Adrenal gland (tissue), 12 donors: ENCODE measurements around the gene BSND. TPM values are rescaled to one million over a fixed set of nuclear protein-coding genes. Genes with fewer than 3 reads are reported as not detected.

Experiments used
- DNase-seq, 7 donors: peaks; one replicate each; pipeline ENCODE4 v3.0.0-alpha.2; 2019 to 2020
- H3K27ac ChIP-seq, 5 donors: fragments of 200-600 bp; sonication (generic) in 4 of 5; 1 replicate in 3 of 5; 2 replicates in 2 of 5; pipeline versions ENCODE4 v1.5.1 to v1.8.0; 2016 to 2020; ENCODE audit warnings: mild to moderate bottlenecking in 1 of 5
- H3K27me3 ChIP-seq: fragments of 200-600 bp; 2 replicates; pipeline ENCODE4 v1.8.0; 2021
- H3K36me3 ChIP-seq, 2 donors: fragments of 200-600 bp; replicated peaks in 1 of 2; 1 replicate in 1 of 2; 2 replicates in 1 of 2; pipeline versions ENCODE4 v1.5.1 to v1.8.0; 2018 to 2022
- H3K4me1 ChIP-seq, 2 donors: fragments of 200-600 bp; replicated peaks in 1 of 2; 1 replicate in 1 of 2; 2 replicates in 1 of 2; pipeline versions ENCODE4 v1.5.1 to v1.8.0; 2018 to 2021
- H3K4me3 ChIP-seq, 4 donors: fragments of 200-600 bp; sonication (generic) in 3 of 4; one replicate each; pipeline ENCODE4 v1.5.1; 2016 to 2018
- H3K9me3 ChIP-seq, 3 donors: fragments of 200-600 bp; sonication (generic) in 1 of 3; replicated peaks in 1 of 3; 1 replicate in 2 of 3; 2 replicates in 1 of 3; pipeline versions ENCODE4 v1.5.1 to v1.8.0; 2016 to 2021
- CTCF ChIP-seq, 6 experiments: fragments of 450-650 bp in 4 of 6; fragments of 200-600 bp in 2 of 6; sonication (generic) in 1 of 6; IDR thresholded peaks; 1 replicate in 5 of 6; 2 replicates in 1 of 6; pipeline versions ENCODE4 v1.5.1 to v1.8.0; 2016 to 2021; ENCODE audit warnings: antibody characterized with exemption in 6 of 6, mild to moderate bottlenecking in 2 of 6, moderate library complexity in 1 of 6
- POLR2A ChIP-seq, 2 donors: fragments of 450-650 bp; IDR thresholded peaks; one replicate each; pipeline ENCODE4 v1.6.1; 2017; ENCODE audit warnings: antibody characterized with exemption in 2 of 2, mild to moderate bottlenecking in 2 of 2, moderate library complexity in 1 of 2
- WGBS, 4 donors: extraction: QIAGEN DNeasy Blood & Tissue Kit in 2 of 4; methylation state at CpG; one replicate each; pipeline versions ENCODE4 v1.1.5 to v1.1.7; 2013 to 2017; 5-methylcytosine and 5-hydroxymethylcytosine counted together
- intact Hi-C, 2 donors: fragments of 100-400 bp; cut with DNase I; formaldehyde crosslinking; loops; one replicate each; pipeline versions ENCODE4 v1.14.1 to v1.15.0; 2022 to 2023
- polyA plus RNA-seq, 3 donors: library from polyadenylated mRNA; stranded (reverse); fragments of 200-250 nt in 2 of 3; fragments of 350-450 nt in 1 of 3; fragmentation: Illumina TruSeq in 1 of 3; extraction: RNeasy Lipid Tissue Mini Kit (QIAGEN cat#74804) in 1 of 3; gene quantifications; one replicate each; pipeline ENCODE4 v1.2.3, GENCODE V29; 2013 to 2014
- total RNA-seq, 9 donors: library from RNA; depleted of rRNA in 4 of 9; stranded (reverse); fragments of >200 nt in 4 of 9; fragments of 120-200 nt in 1 of 9; fragmentation: NEBNext Ultra II Directional in 1 of 9; extraction: Animal tissue kit (Norgen Biotek cat#: 25700) in 1 of 9; gene quantifications; one replicate each; pipeline versions ENCODE4 v1.1.0 to v1.2.4, GENCODE V29; 2013 to 2023
- donor health status: healthy with polysubstance abuse.
- donor health status: Bipolar disorder and iron deficiency.
- donor health status: DM: yes; HTN: yes; CAD: no.
- donor health status: DM: no; HTN: no; CAD: no.
- donor health status: DM: no; HTN: no; CAD: no.
- donor health status: DM: yes; HTN: yes; CAD: no.

The BSND gene
- total and polyA plus RNA-seq, 12 donors, result 0.04 to 0.44 (median 0.08) TPM; not detected in 9

DNA sequence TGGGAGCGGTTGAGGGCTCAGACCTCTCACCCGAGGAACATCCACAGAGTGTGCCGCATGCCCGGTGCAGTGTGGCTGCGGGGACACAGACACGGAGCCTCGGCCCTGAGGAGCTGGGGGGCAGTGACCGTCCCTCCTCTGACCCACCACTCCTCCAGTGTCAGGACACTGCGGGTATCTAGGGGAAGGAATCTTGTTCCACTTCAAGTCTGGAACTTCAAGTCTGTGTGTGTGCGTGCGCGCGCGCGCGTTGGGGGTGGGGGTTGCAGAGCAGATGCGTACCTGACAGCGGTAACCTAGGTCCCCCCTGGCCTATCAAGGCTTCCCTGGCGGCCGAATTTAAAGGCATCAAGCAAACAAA, 57.9 kb downstream of the BSND start:
- peaks cover 0 to 12% of the 10 kb centered on the region in 2 donors for H3K4me1 ChIP-seq
- 90 to 97% (median 94%) methylated on average over 6 to 20 of the region's 20 CpGs for WGBS, 4 donors
- no peaks in the 10 kb centered on the region for H3K27me3 ChIP-seq
- H3K27ac ChIP-seq, result no peak overlapping the region
- intact Hi-C loops, result no loop called here
- no peaks in the 10 kb centered on the region for H3K36me3 ChIP-seq
- H3K9me3 ChIP-seq, result no peaks in the 10 kb centered on the region
- no peak for TF ChIP-seq CTCF (IDR thresholded peaks at IDR 0.05)
- no peak for TF ChIP-seq POLR2A (IDR thresholded peaks at IDR 0.05)
- no peak overlapping the region for H3K4me3 ChIP-seq
- peak in 1 of 7 donors; percentile 40 for DNase-seq

- H3K27me3 ChIP-seq, result no peaks in the 10 kb centered on the region
- H3K27ac ChIP-seq, result no peak overlapping the region
- H3K4me3 ChIP-seq, result no peak overlapping the region
- peaks cover 0 to 12% of the 10 kb centered on the region in 2 donors for H3K4me1 ChIP-seq
- no peaks in the 10 kb centered on the region for H3K9me3 ChIP-seq
- TF ChIP-seq CTCF (IDR thresholded peaks at IDR 0.05) (no peak), POLR2A (IDR thresholded peaks at IDR 0.05) (no peak)
- peak in 1 of 7 donors; percentile 42 for DNase-seq
- intact Hi-C loops, result no loop called here
- WGBS, 4 donors, result 86 to 95% (median 89%) methylated on average over 7 to 15 of the region's 15 CpGs
- H3K36me3 ChIP-seq, result no peaks in the 10 kb centered on the region
Measured at GRCh38 chr1:55057270-55057955, 58.7 kb downstream of the BSND start.

DNA sequence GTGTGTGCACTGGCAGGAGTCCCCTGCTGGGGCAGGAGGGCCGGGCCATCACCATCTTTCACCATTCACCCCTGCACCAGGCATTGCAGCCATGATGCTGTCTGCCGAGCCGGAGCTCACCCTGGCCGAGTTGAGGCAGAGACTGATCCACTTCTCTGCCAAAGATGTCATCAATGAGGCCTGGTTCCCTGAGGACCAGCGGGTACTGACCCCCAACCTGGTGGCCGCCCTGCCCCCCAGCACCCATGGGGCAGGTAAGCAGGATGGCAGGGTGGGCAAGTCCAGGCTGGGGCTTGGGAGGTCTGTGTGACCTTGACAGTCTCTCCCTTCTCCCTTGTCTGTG, 59.2 kb downstream of the BSND start:
- peak in 1 of 7 donors; percentile 44 for DNase-seq
- no peaks in the 10 kb centered on the region for H3K27me3 ChIP-seq
- TF ChIP-seq POLR2A (IDR thresholded peaks at IDR 0.05) (no peak), CTCF (IDR thresholded peaks at IDR 0.05) (no peak)
- no peaks in the 10 kb centered on the region for H3K9me3 ChIP-seq
- intact Hi-C loops, result no loop called here
- no peaks in the 10 kb centered on the region for H3K36me3 ChIP-seq
- H3K27ac ChIP-seq, result no peak overlapping the region
- peaks cover 0 to 9% of the 10 kb centered on the region in 2 donors for H3K4me1 ChIP-seq
- WGBS, 4 donors, result 90 to 100% (median 90%) methylated on average over 3 to 6 of the region's 6 CpGs; no CpG with 5 or more reads in 1 of the 4 donors
- H3K4me3 ChIP-seq, result no peak overlapping the region

- no peak for TF ChIP-seq POLR2A (IDR thresholded peaks at IDR 0.05)
- TF ChIP-seq CTCF (IDR thresholded peaks at IDR 0.05), result no peak
- no peaks in the 10 kb centered on the region for H3K4me1 ChIP-seq
- no peak overlapping the region for H3K27ac ChIP-seq
- no peak for DNase-seq
- no peaks in the 10 kb centered on the region for H3K9me3 ChIP-seq
- no peak overlapping the region for H3K4me3 ChIP-seq
- no peaks in the 10 kb centered on the region for H3K27me3 ChIP-seq
- no peaks in the 10 kb centered on the region for H3K36me3 ChIP-seq
- intact Hi-C loops, result no loop called here
- 81 to 90% (median 85%) methylated on average over 13 to 14 of the region's 14 CpGs for WGBS, 4 donors
Measured at GRCh38 chr1:55059302-55060132, 60.8 kb downstream of the BSND start.
